Astrocyte of the cerebellum (primary cell): Measurements from ENCODE around the gene DMXL1.
"Not testable (repeated sequence)": the region's sequence is repeated elsewhere in the genome, so short reads cannot be mapped to it uniquely, and the experiment has no call there.

ENCODE experiments used
- DNase-seq: peaks from one replicate; pipeline ENCODE4 v3.0.0-alpha.2; 2011; ENCODE audit warnings: low read depth
- H3K4me3 ChIP-seq: 2 replicates; pipeline ENCODE4 v1.5.1; 2011; ENCODE audit warnings: mild to moderate bottlenecking, low read depth, low read length, moderate library complexity
- in situ Hi-C: cut with HindIII; loops from 2 replicates; pipeline ENCODE4 v1.10.0; 2017; ENCODE audit warnings: low sequenced_read_pairs
- TF ChIP-seq, protein P1 (sequence below): IDR thresholded peaks from 2 replicates; pipeline ENCODE4 v1.5.1; 2012; ENCODE audit warnings: low read length, low read depth, moderate library complexity, mild to moderate bottlenecking; ENCODE audit errors: missing control alignments

Gene DMXL1

DNA sequence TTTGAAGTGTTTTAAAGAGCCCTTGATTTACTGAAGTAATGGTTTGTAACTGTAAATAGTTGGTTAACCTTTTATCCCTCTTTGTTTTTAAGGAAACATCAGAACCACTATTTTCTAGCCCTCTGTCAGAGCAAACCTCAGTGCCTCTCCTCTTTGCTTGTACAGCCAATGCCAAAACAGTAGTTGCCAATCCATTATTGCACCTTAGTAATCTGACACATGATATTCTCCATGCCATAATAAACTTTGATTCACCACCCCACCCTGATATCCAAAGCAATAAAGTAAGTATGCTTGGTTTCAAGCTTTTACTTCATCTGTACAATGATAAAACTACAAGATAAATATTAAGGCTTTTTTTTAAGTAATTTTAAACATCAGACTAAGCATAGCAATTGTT is 100.8 kb downstream of the DMXL1 start:
- TF ChIP-seq, protein P1, sequence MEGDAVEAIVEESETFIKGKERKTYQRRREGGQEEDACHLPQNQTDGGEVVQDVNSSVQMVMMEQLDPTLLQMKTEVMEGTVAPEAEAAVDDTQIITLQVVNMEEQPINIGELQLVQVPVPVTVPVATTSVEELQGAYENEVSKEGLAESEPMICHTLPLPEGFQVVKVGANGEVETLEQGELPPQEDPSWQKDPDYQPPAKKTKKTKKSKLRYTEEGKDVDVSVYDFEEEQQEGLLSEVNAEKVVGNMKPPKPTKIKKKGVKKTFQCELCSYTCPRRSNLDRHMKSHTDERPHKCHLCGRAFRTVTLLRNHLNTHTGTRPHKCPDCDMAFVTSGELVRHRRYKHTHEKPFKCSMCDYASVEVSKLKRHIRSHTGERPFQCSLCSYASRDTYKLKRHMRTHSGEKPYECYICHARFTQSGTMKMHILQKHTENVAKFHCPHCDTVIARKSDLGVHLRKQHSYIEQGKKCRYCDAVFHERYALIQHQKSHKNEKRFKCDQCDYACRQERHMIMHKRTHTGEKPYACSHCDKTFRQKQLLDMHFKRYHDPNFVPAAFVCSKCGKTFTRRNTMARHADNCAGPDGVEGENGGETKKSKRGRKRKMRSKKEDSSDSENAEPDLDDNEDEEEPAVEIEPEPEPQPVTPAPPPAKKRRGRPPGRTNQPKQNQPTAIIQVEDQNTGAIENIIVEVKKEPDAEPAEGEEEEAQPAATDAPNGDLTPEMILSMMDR: no peak
- H3K4me3 ChIP-seq: no peak overlapping the region
- in situ Hi-C loops: no loop called here
- no peak for DNase-seq

DNA sequence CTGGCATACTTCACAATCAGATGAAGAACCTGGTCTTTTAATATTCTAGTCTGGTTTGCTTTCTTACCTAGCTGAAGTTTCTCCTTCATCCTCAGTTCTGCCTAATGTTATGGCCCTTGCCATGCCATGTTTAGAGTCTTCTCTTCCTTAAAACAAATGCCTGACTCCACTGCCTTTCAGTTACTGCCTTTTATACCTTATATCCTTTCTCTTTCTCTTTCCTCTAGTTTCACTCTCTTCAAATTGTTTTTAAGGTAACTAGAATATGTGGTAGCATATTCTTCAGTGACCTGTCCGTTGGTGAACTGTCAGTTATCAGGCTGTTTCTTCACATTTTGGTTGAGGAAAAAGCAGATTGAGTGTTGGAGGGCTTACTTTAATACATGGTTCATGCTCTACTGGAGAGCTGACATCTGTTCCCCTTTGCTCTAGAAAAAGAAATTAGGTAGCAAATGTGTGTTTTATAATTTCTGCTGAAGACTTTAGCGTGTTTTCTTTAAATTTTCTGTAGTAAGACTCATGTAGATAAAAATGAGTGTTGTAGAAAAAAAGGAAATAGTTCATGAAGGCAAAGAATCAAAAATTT is 103.8 kb downstream of the DMXL1 start:
- in situ Hi-C loops: no loop called here
- TF ChIP-seq, protein P1: no peak
- no peak overlapping the region for H3K4me3 ChIP-seq
- no peak for DNase-seq

DNA sequence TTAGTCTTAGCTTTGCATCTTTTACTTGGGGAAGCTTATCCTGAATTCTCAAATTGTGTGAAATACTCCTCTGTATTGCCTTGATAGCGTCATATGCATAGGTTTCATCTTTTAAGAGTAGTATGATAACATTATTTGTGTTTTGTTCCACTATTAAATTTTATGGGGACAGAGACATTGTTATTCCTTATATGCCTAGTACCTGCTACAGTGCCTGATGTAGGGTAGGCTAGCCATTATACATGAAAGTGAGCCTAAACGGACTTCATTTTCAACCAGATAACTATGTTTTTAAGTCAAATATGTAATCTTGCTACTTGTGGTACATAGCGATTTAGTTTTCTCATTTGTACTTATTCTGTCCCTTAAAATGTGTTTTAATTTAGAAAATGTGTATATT is 105.9 kb downstream of the DMXL1 start:
- no peak overlapping the region for H3K4me3 ChIP-seq
- TF ChIP-seq, protein P1: no peak
- DNase-seq: no peak
- in situ Hi-C loops: no loop called here

DNA sequence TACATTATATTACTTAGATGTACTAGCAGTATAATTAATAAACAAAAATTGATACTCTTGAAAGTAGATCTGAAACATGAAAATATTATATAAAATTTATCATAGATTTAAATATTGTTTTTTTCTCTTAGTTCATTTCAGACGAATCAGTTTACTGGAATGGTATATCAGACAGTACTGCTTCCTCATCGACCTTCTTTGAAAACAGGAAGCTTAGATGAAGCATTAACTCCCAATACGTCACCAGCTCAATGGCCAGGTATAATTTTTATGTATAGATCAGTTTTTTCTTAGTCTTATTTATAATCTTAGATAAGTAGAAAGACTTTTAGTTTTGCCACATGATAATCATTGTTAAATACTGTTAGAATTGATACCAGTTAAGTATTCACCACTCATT is 106.3 kb downstream of the DMXL1 start:
- no peak for DNase-seq
- H3K4me3 ChIP-seq: no peak overlapping the region
- in situ Hi-C loops: no loop called here
- TF ChIP-seq, protein P1: no peak

DNA sequence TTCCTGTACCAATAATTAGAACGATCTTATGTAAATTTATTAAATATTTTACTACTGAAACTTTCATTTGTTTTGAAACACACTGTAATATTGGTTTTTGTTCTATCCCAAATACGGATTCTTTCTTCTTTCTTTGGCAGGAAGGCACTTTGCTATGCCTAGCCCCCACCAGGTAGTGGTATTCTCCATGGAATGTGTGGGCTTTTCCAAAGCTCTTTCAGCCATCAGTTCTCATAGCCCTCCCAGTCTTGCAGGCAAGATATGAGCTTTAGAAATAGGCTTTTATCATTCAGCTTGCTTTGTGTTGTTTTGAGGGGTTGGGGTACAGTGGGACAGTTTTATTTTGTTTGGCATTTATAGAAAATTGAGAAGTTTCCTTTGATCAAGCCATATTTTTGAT is 107.5 kb downstream of the DMXL1 start:
- TF ChIP-seq, protein P1: no peak
- no peak for DNase-seq
- in situ Hi-C loops: no loop called here
- H3K4me3 ChIP-seq: no peak overlapping the region

DNA sequence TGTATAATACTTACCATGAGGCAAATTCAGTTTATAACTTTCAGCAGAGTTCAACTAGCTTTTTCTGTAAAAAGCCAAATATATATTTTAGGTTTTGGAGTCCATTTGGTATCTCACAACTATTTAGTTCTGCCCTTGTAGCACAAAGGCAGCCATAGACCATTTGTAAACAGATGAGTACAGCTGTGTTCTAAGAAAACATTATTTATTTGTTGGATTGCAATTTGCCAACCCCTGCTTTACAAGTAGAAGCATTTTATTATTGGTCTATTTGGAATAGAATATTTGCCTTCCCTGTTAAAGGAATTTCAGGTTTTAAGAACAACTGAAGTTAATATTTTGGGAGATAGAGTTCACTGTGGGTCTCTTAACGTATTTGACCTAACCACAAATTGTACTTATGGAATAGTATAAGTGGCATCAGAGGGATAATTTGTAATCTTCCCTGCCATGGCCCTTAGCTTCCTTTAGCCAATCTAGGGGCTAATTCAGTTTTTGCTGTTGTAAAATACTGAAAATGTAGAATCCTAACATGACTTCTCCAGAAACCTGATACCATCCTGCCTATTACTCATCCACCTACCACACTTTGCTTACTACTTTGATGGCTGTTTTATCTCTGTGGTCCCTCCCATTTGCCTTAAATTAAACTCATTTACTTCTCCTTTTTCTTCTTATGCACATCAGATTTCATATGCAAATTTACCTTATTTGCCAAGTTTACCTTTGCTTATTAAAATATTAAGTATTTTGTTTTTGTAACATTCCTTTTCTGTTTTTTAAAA is 109.2 kb downstream of the DMXL1 start:
- H3K4me3 ChIP-seq: no peak overlapping the region
- in situ Hi-C loops: no loop called here
- TF ChIP-seq, protein P1: no peak
- DNase-seq: no peak

DNA sequence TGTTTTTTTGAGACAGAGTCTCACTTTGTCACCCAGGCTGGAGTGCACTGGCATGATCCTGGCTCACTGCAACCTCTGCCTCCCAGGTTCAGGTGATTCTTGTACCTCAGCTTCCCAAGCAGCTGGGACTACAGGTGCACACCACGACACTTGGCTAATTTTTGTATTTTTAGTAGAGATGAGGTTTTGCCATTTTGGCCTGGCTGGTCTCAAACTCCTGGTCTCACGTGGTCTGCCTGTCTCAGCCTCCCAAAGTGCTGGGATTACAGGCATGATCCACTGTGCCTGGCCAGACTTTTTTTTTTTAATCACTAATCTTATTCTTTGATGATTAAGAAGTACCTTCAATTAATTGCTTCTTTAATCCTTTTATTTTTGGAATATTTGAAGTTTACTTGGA is 114.6 kb downstream of the DMXL1 start:
- not testable (repeated sequence) for H3K4me3 ChIP-seq, DNase-seq

More for the DNA sequence above, 114.6 kb downstream of the DMXL1 start:
- in situ Hi-C loops: not testable (repeated sequence)
